LNCAP (cell line): ENCODE data around the gene ZYG11B.

Experiments
- TF ChIP-seq, protein P1 (sequence below): fragments of 450-650 bp; IDR thresholded peaks from 2 replicates; pipeline ENCODE4 v1.5.1; 2017; ENCODE audit warnings: mild to moderate bottlenecking

ZYG11B gene

DNA sequence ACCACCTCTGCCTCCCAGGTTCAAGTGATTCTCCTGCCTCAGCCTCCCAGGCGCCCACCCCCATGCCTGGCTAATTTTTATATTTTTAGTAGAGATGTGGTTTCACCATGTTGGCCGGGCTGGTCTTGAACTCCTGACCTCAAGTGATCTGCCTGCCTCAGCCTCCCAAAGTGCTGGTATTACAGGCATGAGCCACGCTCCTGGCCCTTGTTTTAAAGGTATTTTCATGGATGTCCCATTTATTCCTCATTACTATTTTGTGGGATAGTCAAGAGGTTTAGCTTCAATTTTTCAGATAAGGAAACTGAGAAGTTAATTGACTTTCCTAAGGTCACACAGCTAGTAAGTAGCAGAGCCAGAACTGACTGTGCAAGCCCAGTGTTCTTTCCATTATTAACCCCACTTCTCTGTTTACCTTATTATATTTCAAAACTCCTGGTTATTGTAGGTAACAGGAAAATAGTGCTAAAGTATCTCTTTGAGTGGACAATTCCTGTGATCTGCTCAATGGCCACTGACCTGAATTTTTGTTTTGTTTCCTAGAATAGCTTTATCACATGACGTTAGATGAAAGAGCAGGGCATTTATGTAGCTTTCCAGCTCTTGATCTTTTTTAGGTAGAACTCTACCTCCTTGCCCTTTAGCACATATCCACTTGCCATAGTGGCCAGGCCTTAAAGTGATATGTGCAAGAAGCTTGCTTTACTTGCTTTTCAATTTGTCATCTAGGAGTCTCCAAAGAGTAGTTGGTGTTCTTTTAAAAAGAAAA is 13.6 kb downstream of the ZYG11B start:
- TF ChIP-seq, protein P1, sequence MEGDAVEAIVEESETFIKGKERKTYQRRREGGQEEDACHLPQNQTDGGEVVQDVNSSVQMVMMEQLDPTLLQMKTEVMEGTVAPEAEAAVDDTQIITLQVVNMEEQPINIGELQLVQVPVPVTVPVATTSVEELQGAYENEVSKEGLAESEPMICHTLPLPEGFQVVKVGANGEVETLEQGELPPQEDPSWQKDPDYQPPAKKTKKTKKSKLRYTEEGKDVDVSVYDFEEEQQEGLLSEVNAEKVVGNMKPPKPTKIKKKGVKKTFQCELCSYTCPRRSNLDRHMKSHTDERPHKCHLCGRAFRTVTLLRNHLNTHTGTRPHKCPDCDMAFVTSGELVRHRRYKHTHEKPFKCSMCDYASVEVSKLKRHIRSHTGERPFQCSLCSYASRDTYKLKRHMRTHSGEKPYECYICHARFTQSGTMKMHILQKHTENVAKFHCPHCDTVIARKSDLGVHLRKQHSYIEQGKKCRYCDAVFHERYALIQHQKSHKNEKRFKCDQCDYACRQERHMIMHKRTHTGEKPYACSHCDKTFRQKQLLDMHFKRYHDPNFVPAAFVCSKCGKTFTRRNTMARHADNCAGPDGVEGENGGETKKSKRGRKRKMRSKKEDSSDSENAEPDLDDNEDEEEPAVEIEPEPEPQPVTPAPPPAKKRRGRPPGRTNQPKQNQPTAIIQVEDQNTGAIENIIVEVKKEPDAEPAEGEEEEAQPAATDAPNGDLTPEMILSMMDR = no peak

DNA sequence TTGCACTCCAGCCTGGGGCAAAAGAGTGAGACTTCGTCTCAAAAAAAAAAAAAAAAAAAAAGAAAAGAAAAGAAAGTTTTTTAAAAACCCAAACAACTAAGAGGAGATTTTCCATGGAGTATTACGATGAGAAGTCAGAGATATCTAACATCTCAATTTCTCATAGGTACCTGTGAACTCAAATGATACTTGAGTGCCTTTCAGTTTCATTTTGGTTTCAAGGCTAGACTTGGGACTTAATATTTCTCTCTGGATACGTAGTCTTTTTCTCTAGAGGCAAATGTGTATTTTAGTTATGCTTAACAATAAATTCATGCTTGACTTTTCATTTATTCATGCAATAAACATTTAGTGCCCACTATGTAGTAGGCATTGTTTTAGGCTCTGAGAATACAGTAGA is 15.0 kb downstream of the ZYG11B start:
- TF ChIP-seq, protein P1 = no peak

DNA sequence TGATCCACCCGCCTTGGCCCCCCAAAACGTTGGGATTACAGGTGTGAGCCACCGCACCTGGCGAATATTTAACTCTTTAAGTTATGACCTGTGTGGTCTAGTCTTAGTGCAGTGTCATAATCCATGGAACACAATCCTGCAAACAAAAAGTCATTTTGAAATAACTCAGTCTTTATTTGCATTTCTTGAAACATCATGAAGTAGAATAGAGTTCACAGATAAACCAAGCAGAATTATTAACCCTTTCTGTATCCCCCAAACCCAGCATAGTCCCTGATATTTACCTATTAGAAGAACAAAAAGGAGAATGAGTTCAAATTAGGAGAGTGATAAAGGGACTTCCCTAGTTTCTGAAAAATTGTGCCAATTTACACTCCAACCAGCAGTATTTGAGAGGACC is 19.9 kb downstream of the ZYG11B start:
- TF ChIP-seq, protein P1 = no peak

DNA sequence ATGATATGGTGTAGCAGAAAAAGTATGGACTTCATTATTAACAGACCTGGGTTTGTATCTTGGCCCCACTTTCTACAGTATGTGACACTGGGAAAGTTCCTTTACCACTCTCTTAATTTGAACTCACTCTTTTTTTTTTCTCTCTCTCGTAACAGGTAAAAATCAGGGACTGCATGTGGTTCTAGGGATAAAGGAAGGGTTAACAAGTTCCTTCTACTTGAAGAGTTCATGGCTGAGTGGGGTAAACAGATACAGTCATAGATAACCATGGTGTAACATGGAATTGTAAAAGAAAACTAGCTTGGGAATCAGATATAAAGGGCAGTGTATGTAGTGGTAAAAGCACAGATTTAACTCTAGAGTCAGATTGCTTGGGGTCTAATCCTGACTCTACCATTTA is 21.2 kb downstream of the ZYG11B start:
- TF ChIP-seq, protein P1 = no peak

DNA sequence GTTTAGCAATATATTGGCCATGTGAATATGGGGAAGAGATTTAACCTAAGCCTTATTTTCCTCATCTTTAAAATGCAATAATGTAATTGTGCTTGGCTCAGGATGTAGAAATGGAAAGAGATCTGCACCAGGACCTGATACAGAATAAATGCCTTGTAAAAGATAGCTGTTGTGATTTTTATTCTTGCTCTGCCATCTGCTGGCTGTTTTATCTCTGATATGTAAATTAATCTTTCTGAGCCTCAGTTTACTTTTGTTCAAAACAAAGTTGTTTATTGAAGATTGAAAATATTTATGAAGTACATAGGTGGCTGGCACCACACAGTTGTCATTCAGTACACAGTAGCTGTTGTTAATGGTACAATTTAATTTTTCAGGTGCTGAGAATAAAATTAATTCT is 21.9 kb downstream of the ZYG11B start:
- TF ChIP-seq, protein P1 = peak; percentile 50

DNA sequence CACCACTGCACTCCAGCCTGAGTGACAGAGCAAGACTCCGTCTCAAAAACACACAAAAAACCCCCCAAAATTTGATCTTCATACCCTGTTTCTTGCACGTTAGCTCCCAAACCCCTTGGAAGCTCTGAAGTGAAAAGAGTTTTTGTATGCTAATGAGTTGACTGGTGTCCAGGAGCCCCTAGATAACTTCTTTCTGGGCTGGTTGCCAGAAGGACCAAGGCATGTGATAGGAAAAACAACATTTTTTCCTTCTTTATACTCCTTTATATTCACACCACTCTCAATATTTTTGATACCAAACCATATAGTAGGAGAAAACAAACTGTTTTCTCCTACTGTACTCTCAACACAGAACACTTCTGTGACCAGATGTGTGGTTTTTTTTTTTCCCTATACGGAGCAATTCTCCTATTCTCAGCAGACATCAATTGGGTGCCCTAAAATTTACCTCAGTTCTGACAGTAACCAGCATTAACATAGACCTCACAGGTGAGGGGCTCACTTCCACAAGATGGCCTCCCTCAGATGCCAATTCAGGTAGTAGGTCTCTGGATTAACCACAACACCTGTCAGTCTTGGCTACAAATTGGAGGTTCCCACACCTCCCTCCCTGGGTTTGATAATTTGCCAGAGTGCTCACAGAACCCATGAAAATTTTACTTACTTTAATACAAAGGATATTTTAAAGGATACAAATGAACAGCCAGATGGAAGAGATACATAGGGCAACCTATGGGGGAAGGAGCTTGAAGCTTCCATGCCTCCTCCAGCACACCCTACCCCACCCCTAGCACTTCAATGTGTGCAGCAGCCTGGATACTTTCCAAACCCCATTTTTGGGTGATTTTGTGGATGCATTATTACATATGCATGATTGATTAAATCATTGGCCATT is 25.6 kb downstream of the ZYG11B start:
- TF ChIP-seq, protein P1 = no peak

DNA sequence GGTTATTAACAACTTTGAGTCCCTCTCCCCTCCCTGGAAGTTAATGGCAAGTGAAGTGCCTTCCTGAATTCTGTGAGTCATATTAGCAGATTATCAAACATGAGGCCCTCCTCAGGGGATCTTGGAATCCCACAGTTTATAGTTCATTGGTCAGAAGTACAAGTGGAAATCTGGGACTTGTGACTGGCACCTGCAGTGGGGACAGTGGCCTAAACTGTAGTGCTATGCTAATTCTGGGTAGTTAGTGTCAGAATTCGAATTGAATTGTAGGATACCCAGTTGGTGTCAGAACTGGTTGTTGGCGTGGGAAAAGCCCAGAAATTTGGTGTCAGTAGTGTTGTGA is 26.2 kb downstream of the ZYG11B start:
- TF ChIP-seq, protein P1 = no peak
